ENCODE data around the gene TGM1. TPM values are rescaled to one million over a fixed set of nuclear protein-coding genes. Genes with fewer than 3 reads are reported as not detected.

Gene TGM1
- total and polyA plus RNA-seq, 4 donors: 0.28 to 1.5 (median 0.76) TPM

- H3K9ac ChIP-seq (ENCODE audit: low read depth in 1 of 2, low read length in 2 of 2): no peak overlapping the region
- H3K9me3 ChIP-seq (ENCODE audit: control insufficient read depth in 4 of 4, low read length in 3 of 4): no peaks in the 10 kb centered on the region
- peaks cover 10 to 57% (median 47%) of the 10 kb centered on the region in 4 donors for H3K36me3 ChIP-seq (ENCODE audit: control insufficient read depth in 4 of 4, insufficient read depth in 3 of 4, low read depth in 1 of 4, low read length in 3 of 4)
- H3K4me1 ChIP-seq (ENCODE audit: control insufficient read depth in 4 of 4, insufficient read depth in 4 of 4, low read length in 3 of 4): peaks cover 8 to 45% (median 36%) of the 10 kb centered on the region in 4 donors
- no peak overlapping the region for H3K4me3 ChIP-seq (ENCODE audit: low read depth in 1 of 3, low read length in 3 of 3)
- TF ChIP-seq, protein P1, sequence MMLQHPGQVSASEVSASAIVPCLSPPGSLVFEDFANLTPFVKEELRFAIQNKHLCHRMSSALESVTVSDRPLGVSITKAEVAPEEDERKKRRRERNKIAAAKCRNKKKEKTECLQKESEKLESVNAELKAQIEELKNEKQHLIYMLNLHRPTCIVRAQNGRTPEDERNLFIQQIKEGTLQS (IDR thresholded peaks at IDR 0.05): no peak
- no peaks in the 10 kb centered on the region for H3K27me3 ChIP-seq (ENCODE audit: control insufficient read depth in 4 of 4, insufficient read depth in 4 of 4, low read length in 3 of 4)
- no peak overlapping the region for H3K27ac ChIP-seq (ENCODE audit: low read depth in 1 of 2, low read length in 2 of 2)
- DNase-seq (ENCODE audit: low spot score): no peak
- WGBS: 97% methylated on average over 6 of the region's 6 CpGs
Measured at GRCh38 chr14:24236689-24237462, 26.1 kb downstream of the TGM1 start.

DNA sequence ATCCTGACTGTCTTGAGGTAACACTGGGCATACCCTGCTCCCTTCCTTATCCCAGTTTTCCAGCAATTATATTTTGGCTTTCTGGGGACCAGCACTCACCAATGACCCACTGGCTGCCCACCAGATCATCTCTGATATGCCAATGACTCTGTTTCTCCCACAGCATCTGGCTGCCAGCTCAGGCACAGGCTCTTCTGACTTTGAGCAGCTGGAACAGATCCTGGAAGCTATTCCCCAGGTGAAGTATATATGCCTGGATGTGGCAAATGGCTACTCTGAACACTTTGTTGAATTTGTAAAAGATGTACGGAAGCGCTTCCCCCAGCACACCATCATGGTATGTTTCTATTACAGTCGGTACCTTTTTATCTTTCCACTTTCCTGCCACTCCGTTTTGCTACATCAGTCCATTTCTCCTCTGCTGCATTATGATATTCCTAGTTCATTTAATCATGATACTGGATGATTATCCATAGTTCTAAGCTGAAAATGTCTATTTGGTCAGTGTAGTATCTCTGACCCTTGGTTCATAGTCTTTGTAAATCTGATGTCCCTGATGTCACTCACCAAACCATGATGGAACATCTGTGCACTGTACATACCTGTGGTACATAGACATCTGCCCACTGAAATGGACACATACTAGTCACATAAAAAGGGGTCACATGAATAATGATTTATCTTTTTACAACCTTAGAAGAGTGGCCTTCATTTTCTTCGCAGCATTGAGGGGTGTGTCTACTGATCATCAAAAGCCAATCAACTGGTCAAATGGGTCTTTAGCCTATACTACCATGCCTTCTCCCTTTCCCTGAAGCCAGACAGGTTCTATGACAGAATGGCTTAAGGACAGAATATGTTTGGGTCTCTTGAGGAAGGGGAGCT is 26.9 kb downstream of the TGM1 start:
- H3K4me1 ChIP-seq (ENCODE audit: control insufficient read depth in 4 of 4, insufficient read depth in 4 of 4, low read length in 3 of 4): peaks cover 9 to 43% (median 36%) of the 10 kb centered on the region in 4 donors
- 94% methylated on average over 5 of the region's 5 CpGs for whole genome bisulfite sequencing
- no peak overlapping the region for H3K4me3 ChIP-seq (ENCODE audit: low read depth in 1 of 3, low read length in 3 of 3)
- no peak for DNase-seq (ENCODE audit: low spot score)
- H3K36me3 ChIP-seq (ENCODE audit: control insufficient read depth in 4 of 4, insufficient read depth in 3 of 4, low read depth in 1 of 4, low read length in 3 of 4): peaks cover 10 to 57% (median 46%) of the 10 kb centered on the region in 4 donors
- no peaks in the 10 kb centered on the region for H3K9me3 ChIP-seq (ENCODE audit: control insufficient read depth in 4 of 4, low read length in 3 of 4)
- H3K9ac ChIP-seq (ENCODE audit: low read depth in 1 of 2, low read length in 2 of 2): no peak overlapping the region
- TF ChIP-seq NR2F2 (IDR thresholded peaks at IDR 0.05) (no peak), GABPA (IDR thresholded peaks at IDR 0.05 in 1 of 2, conservative IDR thresholded peaks at IDR 0.05 in 1 of 2) (no peak), HNF4A (conservative IDR thresholded peaks at IDR 0.05) (no peak), TAF1 (conservative IDR thresholded peaks at IDR 0.05) (no peak), MAX (IDR thresholded peaks at IDR 0.05) (no peak), RXRA (IDR thresholded peaks at IDR 0.05) (no peak), FOXA1 (IDR thresholded peaks at IDR 0.05) (no peak)
- H3K27ac ChIP-seq (ENCODE audit: low read depth in 1 of 2, low read length in 2 of 2): no peak overlapping the region
- no peaks in the 10 kb centered on the region for H3K27me3 ChIP-seq (ENCODE audit: control insufficient read depth in 4 of 4, insufficient read depth in 4 of 4, low read length in 3 of 4)

DNA sequence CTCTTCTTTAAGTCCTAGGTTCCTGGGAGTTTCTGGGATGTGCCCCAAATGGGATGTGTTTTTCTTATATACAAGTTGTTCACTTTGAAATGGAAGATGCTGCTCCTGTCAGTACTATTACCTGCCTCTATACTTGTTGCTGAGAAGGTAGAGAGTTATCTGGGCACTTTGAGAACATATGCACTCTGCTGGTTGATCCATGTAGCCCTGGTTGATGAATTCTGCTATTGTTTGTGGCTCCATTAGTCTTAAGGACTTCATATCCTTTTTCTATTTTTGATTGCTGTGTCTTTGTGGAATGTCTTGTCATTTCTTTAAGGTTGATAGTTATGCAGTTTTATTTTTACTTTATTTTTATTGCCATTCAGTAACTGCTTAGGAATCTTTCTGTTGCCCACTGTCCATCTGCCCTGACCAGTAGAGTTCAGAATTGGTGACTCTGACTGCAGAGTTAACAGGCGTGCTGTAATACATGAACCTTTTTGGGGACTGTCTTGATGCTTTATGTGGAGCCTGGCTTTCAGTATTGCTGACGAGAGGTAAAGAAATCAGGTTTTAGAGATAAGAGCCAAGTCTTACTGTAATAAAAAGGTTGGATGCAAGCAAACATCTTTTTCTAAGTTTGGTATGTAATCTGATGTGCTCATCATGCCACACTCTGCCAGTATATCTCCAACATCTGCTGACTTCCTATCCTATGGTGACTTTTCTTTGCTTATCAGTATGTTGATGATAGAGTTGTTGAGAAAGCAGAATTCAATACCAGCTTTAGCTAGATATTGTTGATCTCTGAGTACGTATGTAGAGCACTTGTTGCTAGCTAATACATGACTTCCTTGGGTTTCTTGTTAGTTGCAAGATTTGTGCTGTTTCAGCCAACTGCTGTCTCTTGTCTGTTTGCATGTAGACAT is 28.6 kb downstream of the TGM1 start:
- H3K27me3 ChIP-seq (ENCODE audit: control insufficient read depth in 4 of 4, insufficient read depth in 4 of 4, low read length in 3 of 4): no peaks in the 10 kb centered on the region
- H3K27ac ChIP-seq (ENCODE audit: low read depth in 1 of 2, low read length in 2 of 2): no peak overlapping the region
- WGBS: 91% methylated on average over 3 of the region's 3 CpGs
- DNase-seq (ENCODE audit: low spot score): no peak
- H3K9ac ChIP-seq (ENCODE audit: low read depth in 1 of 2, low read length in 2 of 2): no peak overlapping the region
- no peak for TF ChIP-seq HNF4G (IDR thresholded peaks at IDR 0.05)
- TF ChIP-seq, protein P1 (IDR thresholded peaks at IDR 0.05): no peak
- no peak for TF ChIP-seq SP1 (IDR thresholded peaks at IDR 0.05)
- TF ChIP-seq MAX (IDR thresholded peaks at IDR 0.05): no peak
- no peak for TF ChIP-seq REST (IDR thresholded peaks at IDR 0.05)
- TF ChIP-seq NR2F2 (IDR thresholded peaks at IDR 0.05): no peak
- TF ChIP-seq RXRA (IDR thresholded peaks at IDR 0.05): no peak
- no peak for TF ChIP-seq FOXA2 (IDR thresholded peaks at IDR 0.05)
- TF ChIP-seq RAD21 (IDR thresholded peaks at IDR 0.05): no peak
- no peaks in the 10 kb centered on the region for H3K9me3 ChIP-seq (ENCODE audit: control insufficient read depth in 4 of 4, low read length in 3 of 4)
- peaks cover 6 to 40% (median 31%) of the 10 kb centered on the region in 4 donors for H3K36me3 ChIP-seq (ENCODE audit: control insufficient read depth in 4 of 4, insufficient read depth in 3 of 4, low read depth in 1 of 4, low read length in 3 of 4)
- peaks cover 5 to 34% (median 25%) of the 10 kb centered on the region in 4 donors for H3K4me1 ChIP-seq (ENCODE audit: control insufficient read depth in 4 of 4, insufficient read depth in 4 of 4, low read length in 3 of 4)
- H3K4me3 ChIP-seq (ENCODE audit: low read depth in 1 of 3, low read length in 3 of 3): no peak overlapping the region

Data from liver (tissue), 9 donors.